WERI-Rb-1 (cell line): ENCODE measurements around the gene HLA-DRB5.
"Not testable (repeated sequence)": the region's sequence is repeated elsewhere in the genome, so short reads cannot be mapped to it uniquely, and the experiment has no call there.

Experiments used
- DNase-seq: peaks from one replicate; pipeline ENCODE4 v3.0.0-alpha.2; 2020
- H3K27ac ChIP-seq: fragments of 250-450 bp; sonication (Bioruptor Pico); 2 replicates; pipeline ENCODE4 v1.5.1; 2020; ENCODE audit warnings: mild to moderate bottlenecking, moderate library complexity
- H3K27me3 ChIP-seq: fragments of 250-450 bp; sonication (Bioruptor Pico); 2 replicates; pipeline ENCODE4 v1.5.1; 2021; ENCODE audit warnings: mild to moderate bottlenecking, low read depth, moderate library complexity; ENCODE audit not compliant: insufficient read depth, severe bottlenecking
- H3K36me3 ChIP-seq: fragments of 250-450 bp; sonication (Bioruptor Pico); 2 replicates; pipeline ENCODE4 v1.5.1; 2020; ENCODE audit warnings: mild to moderate bottlenecking, moderate library complexity
- H3K4me3 ChIP-seq: 2 replicates; pipeline ENCODE4 v1.5.1; 2011; ENCODE audit warnings: low read depth, mild to moderate bottlenecking, control low read depth, low read length
- H3K9me3 ChIP-seq: fragments of 250-450 bp; sonication (Bioruptor Pico); 2 replicates; pipeline ENCODE4 v1.5.1; 2021; ENCODE audit warnings: mild to moderate bottlenecking, moderate library complexity; ENCODE audit not compliant: severe bottlenecking
- CTCF ChIP-seq: IDR thresholded peaks from 2 replicates; pipeline ENCODE4 v1.5.1; 2011; ENCODE audit warnings: low read depth, mild to moderate bottlenecking, control low read depth, inconsistent platforms, low read length

The HLA-DRB5 gene

GRCh38 chr6:32554116-32554965 lies 24.3 kb upstream of the HLA-DRB5 start:
- Histone ChIP-seq H3K9me3 (no peaks in the 10 kb centered on the region), H3K36me3 (no peaks in the 10 kb centered on the region), H3K27ac (no peak overlapping the region), H3K4me3 (no peak overlapping the region), H3K27me3 (no peaks in the 10 kb centered on the region)
- peak; percentile 71 for DNase-seq
- TF ChIP-seq CTCF: no peak

GRCh38 chr6:32553037-32553742 lies 23.1 kb upstream of the HLA-DRB5 start:
- TF ChIP-seq CTCF: no peak
- H3K27me3 ChIP-seq: no peaks in the 10 kb centered on the region
- DNase-seq: no peak
- H3K4me3 ChIP-seq: no peak overlapping the region
- no peaks in the 10 kb centered on the region for H3K9me3 ChIP-seq
- no peak overlapping the region for H3K27ac ChIP-seq
- H3K36me3 ChIP-seq: no peaks in the 10 kb centered on the region

- no peaks in the 10 kb centered on the region for H3K36me3 ChIP-seq
- H3K4me3 ChIP-seq: no peak overlapping the region
- no peak for DNase-seq
- no peaks in the 10 kb centered on the region for H3K9me3 ChIP-seq
- H3K27me3 ChIP-seq: peaks cover 3% of the 10 kb centered on the region
- TF ChIP-seq CTCF: no peak
- no peak overlapping the region for H3K27ac ChIP-seq
Observed at GRCh38 chr6:32551410-32551809, 21.3 kb upstream of the HLA-DRB5 start.

- no peak for DNase-seq
- no peak for TF ChIP-seq CTCF
Observed at GRCh38 chr6:32539839-32540238, 9.8 kb upstream of the HLA-DRB5 start.

GRCh38 chr6:32530431-32530793 lies 325 bp upstream of the HLA-DRB5 start:
- not testable (repeated sequence) for H3K9me3 ChIP-seq, H3K27ac ChIP-seq, H3K4me3 ChIP-seq, DNase-seq, H3K36me3 ChIP-seq
- H3K27me3 ChIP-seq: peaks cover 35% of the 10 kb centered on the region

More at GRCh38 chr6:32539839-32540238, 9.8 kb upstream of the HLA-DRB5 start:
- Histone ChIP-seq H3K4me3 (no peak overlapping the region), H3K27me3 (peaks cover 22% of the 10 kb centered on the region), H3K9me3 (peaks cover 11% of the 10 kb centered on the region), H3K27ac (no peak overlapping the region), H3K36me3 (no peaks in the 10 kb centered on the region)

- Histone ChIP-seq H3K27me3 (peaks cover 29% of the 10 kb centered on the region), H3K36me3 (no peaks in the 10 kb centered on the region), H3K4me3 (peak overlapping the region; percentile 4; the same call in 1 of the 2 replicates), H3K27ac (no peak overlapping the region), H3K9me3 (no peaks in the 10 kb centered on the region)
- DNase-seq: no peak
- no peak for TF ChIP-seq CTCF
Observed at GRCh38 chr6:32522302-32523047, 7.6 kb downstream of the HLA-DRB5 start.
